ENCODE results near the gene KATNAL1.

Gene KATNAL1

DNA sequence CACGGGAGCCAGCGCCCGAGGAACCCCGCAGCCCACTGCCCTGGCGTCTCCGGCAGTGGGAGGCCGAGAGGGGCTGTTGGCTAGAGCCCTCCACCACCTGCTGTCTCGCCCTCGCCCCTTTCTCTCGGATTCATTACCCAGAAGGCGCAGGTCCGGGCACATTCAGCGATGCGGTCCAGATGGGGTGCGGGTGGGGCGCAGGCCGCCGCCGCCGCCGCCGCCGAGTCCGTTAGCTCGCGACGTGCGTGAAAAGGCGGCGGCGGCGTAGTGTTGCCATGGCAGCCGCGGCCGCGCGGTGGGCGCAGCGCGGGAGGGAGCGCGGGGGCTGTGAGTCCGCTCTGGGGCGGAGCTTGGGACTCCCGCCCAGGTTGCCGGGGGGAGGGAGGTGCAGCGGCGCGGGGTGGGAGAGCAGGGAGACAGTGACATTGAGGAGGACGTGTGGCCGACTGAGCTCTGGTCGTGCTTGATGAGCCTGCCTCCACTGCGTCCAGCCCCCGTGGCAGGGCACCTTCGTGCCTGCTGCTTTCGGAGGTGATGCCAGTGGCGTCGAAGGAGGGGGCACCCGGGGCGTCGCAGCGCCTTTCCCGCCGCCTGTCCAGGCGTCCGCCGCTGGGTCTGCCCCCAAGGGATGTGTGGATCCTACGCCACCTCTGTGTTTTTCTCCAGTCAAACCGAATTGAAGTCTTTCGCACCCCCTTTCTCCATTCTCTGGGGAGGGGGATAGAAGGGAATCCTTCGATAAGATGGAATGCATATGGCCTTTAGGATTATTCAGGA is at the start of gene KATNAL1:
TSS of gene KATNAL1 (minus strand) at position 358 of the 777 bp plus-strand sequence. CDS start 23,774 bp downstream, outside the sequence.
- peak; percentile 35 for DNase-seq

DNA sequence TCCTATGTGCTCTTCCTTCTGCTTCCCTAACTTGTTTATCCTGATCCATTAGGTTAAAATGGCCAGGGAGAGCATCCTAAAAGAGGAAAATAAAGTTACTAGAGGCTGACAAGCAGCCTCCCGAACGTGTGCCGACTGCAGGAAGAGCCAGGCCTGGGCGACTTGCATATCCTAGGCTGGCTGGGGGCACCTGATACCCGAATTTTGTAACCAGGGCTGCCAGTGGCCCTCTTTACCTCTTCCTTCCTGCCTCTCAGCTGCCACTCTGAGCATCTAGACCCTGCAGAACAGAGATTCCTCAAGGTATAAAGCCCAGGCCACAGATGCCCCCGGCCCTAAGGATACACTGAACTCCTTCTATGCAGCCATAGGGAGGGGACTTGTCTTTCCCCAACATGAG is 48.5 kb upstream of the KATNAL1 start:
- DNase-seq: no peak

DNA sequence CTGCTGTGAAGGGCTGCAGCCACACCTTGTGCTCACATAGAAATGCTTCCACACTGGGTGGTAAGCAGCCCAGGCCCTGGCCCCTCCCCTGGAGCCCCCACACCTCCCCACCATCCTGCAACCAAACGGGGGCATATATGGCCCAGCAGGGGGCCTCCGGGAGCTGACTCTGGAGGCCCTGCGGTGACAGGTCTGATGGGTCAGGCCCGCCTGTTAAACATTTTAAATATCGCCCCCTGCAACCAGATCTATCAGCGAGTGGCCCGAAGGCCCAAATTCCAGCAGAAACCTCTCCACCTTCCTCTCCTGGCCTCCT is 48.0 kb upstream of the KATNAL1 start:
- DNase-seq: no peak

DNA sequence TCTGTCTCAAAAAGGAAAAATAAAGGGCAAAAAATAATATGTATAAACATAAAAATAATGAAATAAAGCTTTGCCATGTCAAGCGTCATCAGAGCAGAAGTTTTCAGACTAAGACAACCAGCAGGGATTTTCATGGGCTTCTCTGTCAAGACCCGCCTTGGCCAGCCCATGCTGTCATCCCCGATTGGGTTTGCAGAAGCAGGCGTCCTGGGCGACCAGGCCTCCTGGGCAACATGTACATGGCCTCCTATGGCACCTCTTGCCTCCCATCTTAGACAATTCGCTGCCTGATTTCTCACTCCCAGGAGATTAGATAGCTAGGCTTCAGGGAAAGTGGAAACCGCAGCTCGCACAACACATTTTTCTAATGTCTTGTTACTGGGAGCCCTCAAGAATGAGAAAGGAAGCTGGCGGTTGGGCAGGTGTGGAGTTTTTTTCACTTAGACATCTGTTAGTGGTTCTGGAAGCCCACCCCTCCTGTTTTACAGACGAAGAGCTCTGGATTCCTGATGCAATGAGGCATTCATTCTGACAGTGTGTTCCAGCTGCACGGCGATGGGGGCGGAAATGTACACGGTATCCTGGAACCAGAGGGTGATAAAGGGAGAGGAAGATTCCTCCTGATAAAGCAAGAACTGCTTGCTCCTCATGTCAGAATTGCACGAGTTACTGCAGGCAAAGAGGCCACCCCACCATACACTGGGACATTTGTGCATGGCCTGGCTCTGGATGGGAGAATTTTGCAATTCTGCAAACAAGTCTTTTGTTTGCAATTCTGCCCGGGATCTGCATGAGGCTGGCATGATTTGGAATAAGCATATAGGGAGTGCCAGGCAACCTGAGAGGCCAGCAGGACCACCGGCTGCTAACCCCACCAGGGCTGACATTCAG is 47.4 kb upstream of the KATNAL1 start:
- DNase-seq: no peak

GRCh38 chr13:30353471-30354215 is 46.3 kb upstream of the KATNAL1 start:
- no peak for DNase-seq

- no peak for DNase-seq
Observed at GRCh38 chr13:30353060-30353459, 45.7 kb upstream of the KATNAL1 start.

GRCh38 chr13:30352121-30352520 is 44.8 kb upstream of the KATNAL1 start:
- DNase-seq: no peak

- DNase-seq: no peak
Observed at GRCh38 chr13:30346789-30347167, 39.4 kb upstream of the KATNAL1 start.

- no peak for DNase-seq
Observed at GRCh38 chr13:30346153-30346788, 38.9 kb upstream of the KATNAL1 start.

GRCh38 chr13:30345426-30346100 is 38.2 kb upstream of the KATNAL1 start:
- DNase-seq: no peak

DNA sequence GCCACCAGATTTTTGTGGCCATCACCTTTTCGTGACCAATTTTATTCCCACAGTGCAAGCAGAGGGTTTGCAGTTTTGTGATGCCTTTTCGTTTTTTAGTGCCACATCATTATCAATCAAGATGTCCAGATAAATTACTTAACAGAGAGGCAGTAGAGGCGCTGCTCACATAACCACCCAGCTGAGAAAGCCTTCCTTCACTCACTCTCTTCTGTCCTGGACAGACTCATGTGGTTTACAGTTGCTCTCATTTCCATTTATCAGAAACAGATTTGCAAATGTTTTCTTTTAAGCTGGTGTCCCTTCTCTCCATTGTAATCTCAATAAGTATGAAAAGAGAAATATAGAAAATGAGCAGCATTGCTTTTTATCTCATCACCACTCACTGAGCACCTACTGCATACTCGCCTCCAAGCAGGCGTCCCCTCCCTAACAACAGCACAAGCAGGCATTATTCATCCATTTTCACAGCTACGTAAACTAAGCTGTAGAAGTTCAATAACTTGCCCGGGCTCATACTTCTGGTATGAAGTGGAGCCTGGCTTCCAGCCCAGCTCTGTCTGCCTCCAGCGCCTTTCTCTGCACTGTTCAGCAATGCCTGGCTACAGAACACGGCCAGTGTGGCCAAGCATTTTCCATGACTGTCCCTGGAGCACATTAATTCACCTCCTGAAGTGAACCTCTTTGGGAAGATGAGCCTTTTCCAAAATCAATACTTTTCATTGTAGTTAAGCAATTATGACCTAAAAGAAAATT is 34.6 kb upstream of the KATNAL1 start:
- DNase-seq: no peak

GRCh38 chr13:30340331-30341250 is 33.2 kb upstream of the KATNAL1 start:
- DNase-seq: no peak

DNA sequence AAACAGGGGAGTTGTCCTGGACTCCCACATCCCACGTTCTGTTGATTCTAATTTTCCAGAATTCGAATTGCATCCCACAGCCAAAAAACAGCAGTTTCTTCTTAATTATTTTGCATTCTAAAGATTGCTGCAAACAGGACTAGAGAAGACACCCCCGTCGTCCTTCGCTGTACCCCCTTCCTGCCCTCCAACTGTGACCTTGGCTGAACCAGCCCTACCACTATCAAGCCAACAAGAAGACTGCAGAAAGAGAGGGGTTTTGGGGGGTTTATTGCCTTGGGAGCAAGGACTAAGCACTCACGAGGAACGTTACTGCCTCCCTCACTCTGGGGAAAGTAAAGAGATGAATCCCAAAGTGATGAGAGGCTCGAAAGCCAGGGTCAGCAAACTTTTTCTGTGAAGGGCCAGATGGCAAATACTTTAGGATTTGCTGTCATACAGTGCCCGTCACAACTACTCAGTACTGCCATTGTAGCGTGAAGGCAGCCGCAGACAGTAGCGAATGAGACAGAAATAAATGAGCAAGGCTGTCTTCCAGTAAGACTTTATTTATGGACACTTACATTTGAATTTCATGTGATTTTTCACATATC is 32.5 kb upstream of the KATNAL1 start:
- DNase-seq: no peak

DNA sequence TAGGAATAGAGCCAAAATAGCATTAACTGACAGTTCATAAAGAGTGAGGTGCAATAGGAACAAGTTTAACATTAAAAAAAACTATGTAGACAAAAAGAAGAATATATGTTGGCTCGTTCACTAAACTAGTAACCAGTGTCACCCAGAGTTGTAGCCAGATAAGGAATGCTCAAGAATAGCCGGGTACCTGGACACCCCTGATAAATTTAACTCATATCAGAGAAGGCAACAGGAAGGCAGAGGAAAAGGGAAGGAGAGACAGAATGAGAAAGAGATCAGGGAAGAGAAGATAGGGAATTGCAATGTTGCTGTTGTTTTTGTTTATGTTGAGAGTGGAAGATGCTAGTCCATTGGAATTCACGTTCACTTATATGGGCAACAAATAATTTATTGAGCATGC is 31.6 kb upstream of the KATNAL1 start:
- DNase-seq: no peak

DNA sequence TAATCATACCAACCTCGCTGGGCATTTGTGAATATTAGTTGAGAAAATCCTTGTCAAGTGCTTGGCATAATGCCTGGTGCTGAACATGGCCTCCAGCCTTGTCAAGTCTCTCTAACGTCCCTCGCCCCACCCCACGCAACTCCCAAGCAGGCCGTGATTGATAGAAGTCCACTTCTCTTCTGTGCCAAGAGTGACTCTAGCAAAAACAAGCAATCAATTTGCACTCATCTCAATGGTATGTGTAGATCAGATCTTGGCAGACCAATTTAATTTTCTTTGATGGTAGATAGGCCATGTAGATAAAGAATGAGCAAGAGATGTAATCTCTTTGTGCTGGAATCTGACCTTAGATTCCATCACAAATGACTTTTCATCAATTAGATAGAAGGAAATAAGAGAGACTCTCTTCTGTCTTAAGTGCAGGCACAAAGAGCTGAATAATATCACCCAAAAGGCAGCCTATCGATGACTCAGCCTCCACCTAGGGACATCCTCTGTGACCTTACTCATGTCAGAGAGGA is 31.0 kb upstream of the KATNAL1 start:
- DNase-seq: no peak

DNA sequence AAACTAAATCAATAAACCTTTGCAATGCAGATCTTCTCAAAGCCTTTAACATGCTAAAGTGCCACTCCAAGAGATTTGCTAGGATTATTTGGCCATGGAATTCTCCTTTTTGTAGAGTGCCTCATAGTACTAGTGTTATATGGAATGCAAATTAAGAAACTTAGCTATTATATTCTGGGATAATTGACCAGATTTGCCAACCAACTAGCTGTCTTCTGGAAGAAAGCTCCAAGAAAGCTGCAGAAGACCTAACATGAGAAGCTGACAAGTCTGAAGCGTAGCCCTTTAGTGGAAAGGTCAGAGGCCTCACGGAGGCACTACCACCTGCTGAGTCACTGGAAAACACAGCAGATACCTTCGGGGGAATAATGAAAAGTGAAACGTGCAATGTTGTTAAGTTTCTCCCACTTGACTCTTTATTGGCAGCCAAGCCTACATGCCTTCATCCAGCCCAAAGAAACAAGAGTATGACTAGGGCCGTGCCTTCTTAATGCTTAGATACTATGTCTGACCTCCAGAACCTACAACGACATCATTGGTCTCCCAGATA is 29.8 kb upstream of the KATNAL1 start:
- no peak for DNase-seq

- no peak for DNase-seq
Observed at GRCh38 chr13:30334663-30335386, 27.5 kb upstream of the KATNAL1 start.

DNA sequence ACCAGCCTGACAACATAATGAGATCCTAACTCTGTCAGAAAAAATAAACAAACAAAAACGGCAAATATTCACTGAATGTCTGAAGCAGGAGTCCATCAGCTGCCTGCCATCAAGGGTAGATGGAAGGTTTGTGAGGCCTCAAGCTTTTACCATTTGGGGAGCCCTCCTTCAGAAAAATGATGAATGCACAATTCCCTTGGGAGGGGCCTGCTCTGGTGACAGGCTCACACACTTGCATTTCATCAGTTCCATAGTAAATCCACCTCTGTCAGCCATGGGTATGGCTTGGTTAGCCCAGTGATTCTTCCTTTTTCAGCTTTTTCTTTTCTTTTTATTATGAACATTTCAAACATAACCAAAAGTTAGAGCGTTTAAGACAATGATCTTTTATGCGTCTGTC is 26.3 kb upstream of the KATNAL1 start:
- DNase-seq: no peak
